Heart left ventricle (tissue), 16 donors: ENCODE measurements around the gene DTNB. TPM values are rescaled to one million over a fixed set of nuclear protein-coding genes. Genes with fewer than 3 reads are reported as not detected.

Source experiments
- ATAC-seq, 4 donors: fragments of 200-7000 bp; cut with Tn5 transposase; one replicate each; pipeline ENCODE4 v1.9.1; 2020 to 2022; ENCODE audit warnings: moderate library complexity in 4 of 4, mild to moderate bottlenecking in 3 of 4, moderate number of reproducible peaks in 1 of 4
- DNase-seq, 5 donors: peaks; one replicate each; pipeline ENCODE4 v3.0.0-alpha.2; 2020
- H3K27ac ChIP-seq, 12 donors: fragments of 200-600 bp; sonication (generic) in 4 of 12; one replicate each; pipeline versions ENCODE4 v1.5.0 to v1.8.0; 2016 to 2022; ENCODE audit warnings: mild to moderate bottlenecking in 2 of 12
- H3K27me3 ChIP-seq, 9 donors: fragments of 200-600 bp; sonication (generic) in 2 of 9; one replicate each; pipeline versions ENCODE4 v1.5.1 to v1.8.0; 2016 to 2022; ENCODE audit warnings: mild to moderate bottlenecking in 3 of 9
- H3K36me3 ChIP-seq, 9 donors: fragments of 200-600 bp; sonication (generic) in 2 of 9; one replicate each; pipeline versions ENCODE4 v1.5.0 to v1.8.0; 2018 to 2022; ENCODE audit warnings: mild to moderate bottlenecking in 2 of 9
- H3K4me1 ChIP-seq, 12 donors: fragments of 200-600 bp; sonication (generic) in 4 of 12; one replicate each; pipeline versions ENCODE4 v1.5.0 to v1.8.0; 2016 to 2022; ENCODE audit warnings: mild to moderate bottlenecking in 3 of 12
- H3K4me3 ChIP-seq, 12 donors: fragments of 200-600 bp; sonication (generic) in 4 of 12; one replicate each; pipeline versions ENCODE4 v1.5.0 to v1.8.0; 2017 to 2022; ENCODE audit warnings: mild to moderate bottlenecking in 9 of 12, moderate library complexity in 4 of 12
- H3K9me3 ChIP-seq, 12 donors: fragments of 200-600 bp; sonication (generic) in 4 of 12; one replicate each; pipeline versions ENCODE4 v1.5.0 to v1.8.0; 2016 to 2022; ENCODE audit warnings: mild to moderate bottlenecking in 1 of 12
- POLR2A ChIP-seq, 2 donors: fragments of 450-650 bp; IDR thresholded peaks; one replicate each; pipeline ENCODE4 v1.6.1; 2017; ENCODE audit warnings: antibody characterized with exemption in 2 of 2, mild to moderate bottlenecking in 2 of 2, moderate library complexity in 2 of 2
- WGBS, 4 donors: extraction: QIAGEN DNeasy Blood & Tissue Kit in 2 of 4; methylation state at CpG; one replicate each; pipeline versions ENCODE4 v1.1.5 to v1.1.7; 2013 to 2018; 5-methylcytosine and 5-hydroxymethylcytosine counted together
- intact Hi-C, 10 donors: fragments of 100-400 bp; cut with DNase I; formaldehyde crosslinking; loops; one replicate each; pipeline versions ENCODE4 v1.11.1 to v1.14.2; 2022
- polyA plus RNA-seq, 2 donors: library from polyadenylated mRNA; stranded (reverse); fragments of 200-250 nt; gene quantifications; one replicate each; pipeline ENCODE4 v1.2.3, GENCODE V29; 2013
- total RNA-seq, 9 donors: library from RNA; depleted of rRNA in 2 of 9; stranded (reverse); fragments of >200 nt in 2 of 9; fragmentation: NEBNext Ultra II Directional in 3 of 9; extraction: Animal tissue kit (Norgen Biotek cat#: 25700) in 3 of 9; gene quantifications; one replicate each; pipeline versions ENCODE4 v1.1.0 to v1.2.4, GENCODE V29; 2016 to 2023
- TF ChIP-seq, protein P1 (sequence below), 12 donors: fragments of 200-600 bp; sonication (generic) in 4 of 12; IDR thresholded peaks; one replicate each; pipeline versions ENCODE4 v1.5.0 to v1.8.0; 2018 to 2022; ENCODE audit warnings: antibody characterized with exemption in 12 of 12, mild to moderate bottlenecking in 5 of 12
- donor health status: ischemic (EF 13 %, LVEDD 7.1; RV severe dilation, severe dysfunction).
- donor health status: healthy with polysubstance abuse.
- donor health status: DM: no; HTN: yes; CAD: no.
- donor health status: DM: no; HTN: no; CAD: no.
- donor health status: ischemic (EF 25% LVEDD 6.9; RV normal size, moderate dysfunction).
- donor health status: ischemic (EF 25% LVEDD 5.7; RV mildly dilated, moderate dysfunction).
- donor health status: healthy.
- donor health status: DM: yes; HTN: yes; CAD: no.
- donor health status: ischemic (EF 35%, LVEDD 5.7; RV mildly dilated, moderate dysfunction).
- donor health status: nonischemic (EF 11% LVEDD 7.7; RV severe dilation, severe dysfunction).
- donor health status: DM: yes; HTN: yes; CAD: no.
- donor health status: PGD.
- donor health status: ischemic (EF 29% LVEDD 5.4; RV normal size, mild dysfunction).
- donor health status: nonischemic (EF 23%, LVEDD 6.1; RV moderate dilation, normal function).

DTNB gene
- total and polyA plus RNA-seq, 11 donors, result 2.5 to 17.3 (median 5.6) TPM

DNA sequence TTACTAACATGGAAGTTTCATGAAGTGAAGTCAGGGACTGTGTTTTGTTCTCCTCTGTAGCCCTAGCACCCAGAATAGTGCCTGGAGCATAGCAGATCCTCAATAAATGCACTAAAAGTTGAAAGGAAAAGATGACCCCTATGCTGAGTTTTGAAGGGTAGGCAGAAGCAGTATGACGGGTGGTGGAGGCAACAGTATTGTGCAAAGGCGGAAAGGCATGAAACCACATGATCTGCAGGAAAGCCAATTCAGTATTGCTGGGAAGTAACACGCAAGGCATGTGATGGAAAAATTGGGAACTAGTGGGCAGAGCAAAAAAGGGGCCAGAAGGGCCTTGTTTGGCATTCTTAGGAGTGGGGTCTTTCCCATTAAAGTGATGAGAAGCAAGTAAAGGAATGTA is 23.1 kb downstream of the DTNB start:
- Histone ChIP-seq H3K4me1 (peaks cover 0 to 29% (median 0%) of the 10 kb centered on the region in 12 donors), H3K9me3 (no peaks in the 10 kb centered on the region), H3K27me3 (no peaks in the 10 kb centered on the region), H3K27ac (peak overlapping the region in 1 of 12 donors; percentile 94), H3K36me3 (no peaks in the 10 kb centered on the region), H3K4me3 (no peak overlapping the region)
- WGBS, 4 donors, result 94 to 100% (median 94%) methylated on average over 3 of the region's 3 CpGs
- intact Hi-C loops, result loop anchor here in 1 of 10 donors (10.0 kb wide), 1 partner anchor 45 kb away; no protein-coding TSS in a partner anchor
- DNase-seq (no peak), ATAC-seq (peak in 2 of 4 donors; percentile 41 to 49)
- TF ChIP-seq POLR2A (IDR thresholded peaks at IDR 0.05), result no peak
- TF ChIP-seq, protein P1, sequence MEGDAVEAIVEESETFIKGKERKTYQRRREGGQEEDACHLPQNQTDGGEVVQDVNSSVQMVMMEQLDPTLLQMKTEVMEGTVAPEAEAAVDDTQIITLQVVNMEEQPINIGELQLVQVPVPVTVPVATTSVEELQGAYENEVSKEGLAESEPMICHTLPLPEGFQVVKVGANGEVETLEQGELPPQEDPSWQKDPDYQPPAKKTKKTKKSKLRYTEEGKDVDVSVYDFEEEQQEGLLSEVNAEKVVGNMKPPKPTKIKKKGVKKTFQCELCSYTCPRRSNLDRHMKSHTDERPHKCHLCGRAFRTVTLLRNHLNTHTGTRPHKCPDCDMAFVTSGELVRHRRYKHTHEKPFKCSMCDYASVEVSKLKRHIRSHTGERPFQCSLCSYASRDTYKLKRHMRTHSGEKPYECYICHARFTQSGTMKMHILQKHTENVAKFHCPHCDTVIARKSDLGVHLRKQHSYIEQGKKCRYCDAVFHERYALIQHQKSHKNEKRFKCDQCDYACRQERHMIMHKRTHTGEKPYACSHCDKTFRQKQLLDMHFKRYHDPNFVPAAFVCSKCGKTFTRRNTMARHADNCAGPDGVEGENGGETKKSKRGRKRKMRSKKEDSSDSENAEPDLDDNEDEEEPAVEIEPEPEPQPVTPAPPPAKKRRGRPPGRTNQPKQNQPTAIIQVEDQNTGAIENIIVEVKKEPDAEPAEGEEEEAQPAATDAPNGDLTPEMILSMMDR (IDR thresholded peaks at IDR 0.05), result no peak

DNA sequence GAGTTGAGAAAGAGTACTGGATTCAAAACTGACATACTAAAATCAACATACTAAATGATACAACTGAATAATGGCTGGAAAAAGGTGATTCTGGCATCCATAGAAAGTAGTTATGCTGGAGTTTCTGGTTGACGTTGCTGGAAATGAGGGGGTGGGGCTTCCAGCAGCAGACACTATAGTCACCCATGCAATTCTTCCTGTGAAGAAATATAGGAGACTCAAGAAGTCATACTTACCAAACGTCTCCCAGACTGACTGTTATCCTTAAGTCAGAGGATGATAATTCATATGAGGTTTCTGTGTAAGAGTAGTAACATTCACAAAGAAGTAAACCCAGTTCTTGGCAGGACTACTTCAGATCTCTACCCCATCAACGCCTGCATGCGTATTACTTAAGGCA is 23.6 kb downstream of the DTNB start:
- Histone ChIP-seq H3K9me3 (no peaks in the 10 kb centered on the region), H3K4me1 (peaks cover 0 to 29% (median 0%) of the 10 kb centered on the region in 12 donors), H3K27ac (peak overlapping the region in 1 of 12 donors; percentile 94), H3K36me3 (no peaks in the 10 kb centered on the region), H3K4me3 (no peak overlapping the region), H3K27me3 (no peaks in the 10 kb centered on the region)
- peak in 1 of 4 donors; percentile 27 for ATAC-seq
- intact Hi-C loops, result loop anchor here in 1 of 10 donors (10.0 kb wide), 1 partner anchor 45 kb away; no protein-coding TSS in a partner anchor
- WGBS, 4 donors, result 78 to 87% (median 85%) methylated on average over 4 of the region's 4 CpGs
- DNase-seq, result no peak
- no peak for TF ChIP-seq POLR2A (IDR thresholded peaks at IDR 0.05)
- TF ChIP-seq, protein P1 (IDR thresholded peaks at IDR 0.05), result no peak

DNA sequence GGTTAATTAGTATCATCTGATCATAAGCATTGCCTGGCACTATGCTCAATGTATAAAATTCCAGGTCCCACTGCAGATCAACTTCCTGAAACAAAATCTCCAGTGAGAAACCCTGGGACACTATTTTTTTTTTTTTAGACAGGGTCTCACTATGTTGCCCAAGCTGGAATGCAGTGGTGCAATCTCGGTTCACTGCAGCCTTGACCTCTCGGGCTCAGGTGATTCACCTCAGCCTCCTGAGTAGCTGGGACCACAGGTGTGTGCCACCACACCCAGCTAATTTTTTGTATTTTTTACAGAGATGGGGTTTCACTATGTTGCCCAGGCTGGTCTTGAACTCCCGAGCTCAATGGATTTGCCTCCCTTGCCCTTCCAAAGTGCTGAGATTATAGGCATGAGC is 31.1 kb downstream of the DTNB start:
- peaks cover 0 to 5% (median 0%) of the 10 kb centered on the region in 12 donors for H3K9me3 ChIP-seq
- ATAC-seq, result no peak
- no peaks in the 10 kb centered on the region for H3K27me3 ChIP-seq
- H3K4me1 ChIP-seq, result no peaks in the 10 kb centered on the region
- H3K4me3 ChIP-seq, result no peak overlapping the region
- intact Hi-C loops, result no loop called here
- no peak overlapping the region for H3K27ac ChIP-seq
- 67 to 98% (median 95%) methylated on average over 3 of the region's 3 CpGs for WGBS, 4 donors
- H3K36me3 ChIP-seq, result no peaks in the 10 kb centered on the region
- no peak for DNase-seq
- no peak for TF ChIP-seq POLR2A (IDR thresholded peaks at IDR 0.05)
- TF ChIP-seq, protein P1 (IDR thresholded peaks at IDR 0.05), result no peak

DNA sequence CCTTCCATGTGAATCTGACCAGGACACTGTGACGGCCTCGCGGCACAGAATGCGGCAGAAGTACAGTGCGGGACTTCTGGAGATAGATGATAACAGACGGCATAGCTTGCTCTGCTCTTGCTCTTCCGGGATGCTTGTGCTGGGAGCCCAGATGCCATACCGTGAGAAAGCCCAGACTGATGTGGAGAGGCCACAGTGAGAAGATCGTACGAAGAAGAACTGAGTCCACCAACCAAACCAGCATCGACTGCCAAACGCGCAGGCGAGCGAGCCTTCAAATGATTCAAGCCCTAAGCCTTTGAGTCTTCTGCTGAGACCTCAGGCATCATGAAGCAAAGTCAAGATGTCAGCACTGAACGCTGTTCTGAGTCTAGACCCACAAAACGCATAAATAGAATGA is 33.7 kb downstream of the DTNB start:
- TF ChIP-seq, protein P1 (IDR thresholded peaks at IDR 0.05), result no peak
- TF ChIP-seq POLR2A (IDR thresholded peaks at IDR 0.05), result no peak
- intact Hi-C loops, result no loop called here
- Histone ChIP-seq H3K27ac (no peak overlapping the region), H3K4me1 (no peaks in the 10 kb centered on the region), H3K36me3 (no peaks in the 10 kb centered on the region), H3K9me3 (peaks cover 0 to 5% (median 0%) of the 10 kb centered on the region in 12 donors), H3K4me3 (no peak overlapping the region), H3K27me3 (no peaks in the 10 kb centered on the region)
- DNase-seq (no peak), ATAC-seq (no peak)
- 92 to 96% (median 95%) methylated on average over 17 of the region's 17 CpGs for WGBS, 4 donors
